ENCODE data around the gene WFDC6.

- TF ChIP-seq POLR2A (IDR thresholded peaks at IDR 0.05; ENCODE audit: low read depth, low read length): no peak
- no peak for TF ChIP-seq POLR2AphosphoS5 (IDR thresholded peaks at IDR 0.05; ENCODE audit: low read depth, low read length)
- TF ChIP-seq SPI1 (IDR thresholded peaks at IDR 0.05; ENCODE audit: low read depth, low read length): no peak
- TF ChIP-seq TAF1 (IDR thresholded peaks at IDR 0.05; ENCODE audit: low read depth, low read length): no peak
- no peak for TF ChIP-seq PAX5 (IDR thresholded peaks at IDR 0.05; ENCODE audit: insufficient read depth, low read length, severe bottlenecking)
- TF ChIP-seq POU2F2 (IDR thresholded peaks at IDR 0.05; ENCODE audit: low read depth, low read length): no peak
These were observed 31.0 kb downstream of the WFDC6 start for GRCh38 chr20:45508068-45508886.
